SIG-M5 treated with dmso at 0.1 percent for 504 hours (cell line): Measurements from ENCODE around the gene STIM2.

Experiments
- DNase-seq: peaks from one replicate; lab custom pipeline; 2025; ENCODE audit not compliant: unreplicated experiment; lab: John Stamatoyannopoulos, UW

The STIM2 gene

DNA sequence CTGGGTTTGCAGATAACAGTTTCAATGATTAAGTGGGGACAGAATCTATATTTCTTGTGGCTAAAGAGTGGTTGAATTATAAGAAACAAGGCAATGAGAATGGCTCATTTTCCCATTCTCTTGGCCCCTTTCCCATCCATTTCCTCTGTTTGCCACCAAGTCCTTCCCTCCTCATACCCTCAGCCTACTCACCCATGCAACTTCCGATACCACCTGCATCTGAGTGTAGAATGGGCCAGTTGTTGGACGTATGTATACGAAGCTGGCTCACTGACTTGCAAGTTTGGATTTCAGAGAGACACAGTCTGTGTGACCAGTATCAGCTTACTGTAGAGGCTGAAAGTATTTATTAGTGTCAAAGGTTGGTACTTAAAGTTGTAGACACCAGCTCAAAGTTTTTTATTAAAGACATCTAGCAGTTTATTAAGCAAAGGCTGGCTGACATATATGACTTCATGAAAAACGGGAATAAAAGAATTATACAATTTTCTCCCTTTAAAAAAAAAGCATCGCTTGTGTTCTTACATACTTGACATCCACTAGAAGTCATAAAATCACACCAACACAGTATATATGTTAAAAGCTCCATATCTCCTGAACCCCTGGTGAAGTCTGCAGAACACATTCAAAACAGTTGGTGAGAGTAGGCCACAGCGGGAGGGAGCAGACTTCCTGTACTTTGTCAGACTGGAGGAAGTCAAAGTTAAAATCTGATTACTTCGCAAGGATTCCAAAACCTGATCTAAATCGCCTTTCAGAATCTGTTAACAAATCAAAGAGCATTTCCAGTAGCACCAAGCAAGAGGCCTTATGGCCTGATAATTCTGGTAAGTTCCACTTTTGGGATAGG is 22.4 kb upstream of the STIM2 start:
- no peak for DNase-seq

DNA sequence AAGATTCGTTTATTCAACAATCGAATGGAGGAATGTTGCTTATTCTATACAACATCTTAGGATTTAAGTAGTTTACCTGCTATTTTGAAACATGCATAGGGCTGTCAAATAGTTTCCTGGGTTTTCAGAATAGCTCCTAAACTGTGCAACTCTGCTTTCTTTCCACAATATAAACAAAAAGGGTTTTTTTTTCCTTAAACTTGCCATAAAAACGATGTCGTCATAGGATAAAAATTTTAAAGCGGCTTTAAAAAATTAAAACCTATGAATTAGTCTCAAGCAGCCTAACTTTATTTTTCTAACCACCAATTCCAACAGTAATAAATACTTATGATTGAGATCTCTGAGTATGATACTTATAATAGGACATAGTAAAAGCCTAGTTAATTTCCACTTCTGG is 21.6 kb upstream of the STIM2 start:
- no peak for DNase-seq

DNA sequence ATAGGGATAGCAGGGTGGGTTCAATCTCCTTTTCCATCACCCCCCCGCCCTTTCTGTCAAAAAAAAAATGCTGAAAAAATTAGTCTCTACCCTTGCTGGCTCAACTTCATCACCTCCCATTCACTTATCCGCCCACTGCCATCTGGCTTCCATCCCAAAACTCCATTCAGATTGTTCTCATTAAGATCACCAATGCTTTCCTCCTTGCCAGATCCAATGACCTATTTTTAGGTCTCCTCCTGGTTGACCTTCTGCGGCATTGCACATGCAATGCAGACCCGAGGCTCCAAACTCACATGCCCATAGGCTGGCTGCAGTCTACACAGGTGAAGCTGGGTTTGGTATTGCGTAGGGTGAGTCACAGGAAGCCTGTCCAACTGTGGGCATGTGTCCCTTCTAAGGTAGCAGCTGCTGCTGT is 21.1 kb upstream of the STIM2 start:
- no peak for DNase-seq

DNA sequence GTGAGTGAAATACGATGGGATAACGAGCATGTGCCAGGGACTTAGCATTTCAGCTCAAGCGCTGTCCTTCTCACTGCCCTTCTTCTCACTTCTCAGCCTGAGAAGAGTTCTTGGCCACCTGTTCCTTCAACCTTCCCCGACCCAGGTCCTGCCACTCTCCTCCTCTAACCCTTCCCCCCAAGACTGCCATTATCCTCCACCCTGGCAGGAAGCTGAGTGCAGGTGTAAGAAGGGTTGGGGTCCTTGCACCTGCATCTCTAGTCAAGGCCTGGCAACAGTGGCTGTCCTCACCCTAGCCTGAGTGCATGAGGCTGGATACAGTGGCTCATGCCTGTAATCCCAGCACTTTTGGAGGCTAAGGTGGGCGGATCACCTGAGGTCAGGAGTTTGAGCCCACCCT is 19.9 kb upstream of the STIM2 start:
- DNase-seq: no peak

DNA sequence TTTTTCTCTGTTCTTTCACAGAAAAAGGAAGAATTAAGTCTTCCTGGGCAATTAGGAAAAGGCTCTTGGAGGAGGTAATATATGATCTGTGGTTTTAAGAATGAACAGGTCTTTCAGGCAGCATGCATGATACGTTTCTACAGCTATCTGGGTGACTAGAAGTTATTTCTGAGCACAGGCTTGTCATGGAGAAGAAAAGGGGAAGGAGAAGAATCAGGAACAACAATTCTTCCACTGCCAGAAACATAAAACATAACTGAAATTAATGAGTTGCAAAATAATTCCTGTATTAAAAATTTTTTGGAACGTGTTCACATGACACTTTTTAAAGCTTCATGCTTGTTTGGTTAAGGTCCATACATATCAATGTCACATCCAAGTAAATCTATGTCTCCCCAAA is 17.7 kb upstream of the STIM2 start:
- DNase-seq: peak; percentile 43

DNA sequence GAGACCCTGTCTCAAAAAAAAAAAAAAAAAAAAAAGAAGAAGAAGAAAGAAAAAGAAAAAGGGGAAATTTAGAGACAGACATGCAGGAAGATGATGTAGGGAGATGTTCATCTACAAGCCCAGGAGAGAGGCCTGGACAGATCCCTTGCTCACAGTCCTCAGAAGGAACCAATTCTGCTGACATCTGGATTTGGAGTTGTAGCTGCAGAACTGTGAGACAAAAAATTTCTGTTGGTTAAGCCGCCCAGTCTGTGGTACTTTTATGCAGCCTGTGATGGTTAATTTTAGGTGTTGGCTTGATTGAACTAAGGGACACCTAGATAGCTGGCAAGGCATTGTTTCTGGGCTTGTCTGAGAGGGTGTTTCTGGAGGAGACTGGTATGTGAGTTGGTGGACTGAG is 10.1 kb upstream of the STIM2 start:
- DNase-seq: no peak

DNA sequence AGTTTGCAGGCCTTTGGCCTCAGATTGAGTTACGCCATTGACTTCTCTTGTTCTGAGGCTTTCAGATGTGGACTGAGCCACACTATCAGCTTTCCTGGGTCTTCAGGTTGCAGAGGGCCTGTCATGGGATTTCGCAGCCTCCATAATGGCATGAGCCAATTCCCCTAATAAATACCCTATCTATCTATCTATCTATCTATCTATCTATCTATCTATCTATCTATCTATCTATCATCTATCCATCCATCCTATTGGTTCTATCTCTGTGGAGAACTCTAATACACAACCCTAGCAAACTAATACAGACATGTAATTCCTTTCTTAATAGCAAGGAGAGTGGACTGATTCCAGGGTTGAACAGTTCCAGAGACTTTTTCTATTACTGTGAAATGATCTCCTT is 9.5 kb upstream of the STIM2 start:
- no peak for DNase-seq

GRCh38 chr4:26854701-26855100 is 5.9 kb upstream of the STIM2 start:
- DNase-seq: no peak

GRCh38 chr4:26856906-26857277 is 3.7 kb upstream of the STIM2 start:
- no peak for DNase-seq

DNA sequence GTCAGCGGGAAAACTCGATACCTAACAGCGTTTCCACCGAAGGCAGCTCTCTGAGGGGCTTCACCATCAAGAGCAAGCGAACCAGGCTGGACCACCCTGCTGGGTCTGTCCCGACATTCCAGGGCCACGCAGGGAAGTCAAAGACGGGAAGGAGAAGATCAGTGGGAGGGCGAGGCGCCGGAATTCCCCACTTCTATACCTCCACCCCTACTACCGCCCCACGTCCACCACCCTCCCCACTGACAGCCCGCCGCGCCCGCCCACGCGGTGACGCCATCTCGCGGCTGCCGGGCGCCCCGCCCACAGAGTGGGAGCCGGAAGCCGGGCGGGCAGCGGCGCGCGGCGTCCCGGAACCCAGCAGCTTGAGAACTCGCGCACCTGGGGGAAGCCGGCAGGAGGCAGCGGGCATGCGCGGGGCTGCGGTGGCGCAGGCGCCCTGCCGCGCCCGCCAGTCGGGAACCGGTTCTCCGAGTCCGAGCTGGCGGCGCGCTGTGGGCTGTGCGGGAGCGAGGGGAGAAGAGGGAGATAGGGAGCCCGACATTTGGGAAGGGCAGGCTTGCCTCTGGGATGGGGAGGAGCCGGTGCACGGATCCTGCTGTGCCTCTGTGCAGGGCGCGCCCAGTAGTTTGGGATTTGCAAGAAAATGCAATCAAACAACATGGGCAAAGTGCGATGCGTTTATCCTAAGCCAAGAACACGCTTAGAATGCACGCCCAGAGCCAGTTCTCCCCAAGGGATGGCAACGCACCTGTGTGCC is 3.2 kb upstream of the STIM2 start:
- DNase-seq: peak; percentile 81

DNA sequence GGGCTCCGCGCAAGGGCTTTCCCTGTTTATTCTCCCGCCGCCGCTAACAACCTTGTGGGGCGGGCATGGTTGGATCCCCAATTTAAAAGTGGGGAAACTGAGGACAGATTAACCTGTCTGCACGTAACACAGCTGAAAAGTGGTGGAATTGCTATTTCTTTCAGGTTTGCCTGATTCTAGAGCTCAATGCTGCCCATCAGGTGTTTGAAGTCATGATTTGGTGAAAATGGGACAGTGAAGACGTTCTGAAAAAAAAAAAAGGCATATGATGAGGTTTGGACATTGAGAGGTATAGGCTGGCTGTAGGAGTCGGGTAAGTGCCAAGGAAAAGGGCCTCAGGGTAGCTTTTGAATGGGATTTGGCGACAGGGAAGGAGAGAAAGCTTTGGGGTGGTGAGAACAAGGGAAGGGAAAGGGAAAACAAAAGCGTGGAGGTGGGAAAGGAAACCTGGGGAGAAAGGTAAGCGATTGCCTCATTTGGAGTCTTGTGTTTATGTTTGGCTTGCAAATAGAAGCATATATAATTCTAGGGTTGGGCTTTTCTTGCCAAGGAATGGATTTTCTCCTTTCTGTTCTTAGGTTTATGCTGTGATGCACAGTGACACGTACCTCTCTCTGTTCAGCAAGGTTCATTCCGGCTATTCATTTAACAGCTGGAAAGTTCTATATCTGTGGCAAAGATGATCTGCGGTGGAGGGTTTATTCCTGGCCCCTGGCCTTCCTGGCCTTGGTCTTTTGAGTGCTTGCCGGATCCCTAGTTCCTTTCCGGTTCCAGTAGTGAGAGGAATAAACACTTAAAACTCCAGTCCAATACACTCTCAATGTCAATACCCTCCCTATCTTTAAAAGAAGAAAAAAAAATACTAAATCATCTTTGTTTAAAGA is 2.4 kb upstream of the STIM2 start:
- no peak for DNase-seq

- DNase-seq: no peak
Observed at GRCh38 chr4:26858947-26859401, 1.7 kb upstream of the STIM2 start.

GRCh38 chr4:26859762-26860156 is 882 bp upstream of the STIM2 start:
- no peak for DNase-seq

DNA sequence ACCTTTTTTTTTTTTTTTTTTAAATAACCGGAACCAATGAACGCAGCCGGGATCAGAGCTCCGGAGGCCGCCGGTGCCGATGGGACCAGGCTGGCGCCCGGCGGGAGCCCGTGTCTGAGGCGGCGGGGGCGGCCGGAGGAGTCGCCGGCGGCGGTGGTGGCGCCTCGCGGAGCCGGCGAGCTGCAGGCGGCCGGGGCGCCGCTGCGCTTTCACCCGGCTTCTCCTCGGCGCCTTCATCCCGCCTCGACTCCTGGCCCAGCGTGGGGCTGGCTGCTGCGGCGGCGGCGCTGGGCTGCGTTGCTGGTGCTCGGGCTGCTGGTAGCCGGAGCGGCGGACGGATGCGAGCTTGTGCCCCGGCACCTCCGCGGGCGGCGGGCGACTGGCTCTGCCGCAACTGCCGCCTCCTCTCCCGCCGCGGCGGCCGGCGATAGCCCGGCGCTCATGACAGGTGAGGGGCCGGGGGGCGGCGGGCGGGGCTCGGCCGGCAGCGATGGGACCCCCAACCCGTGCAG is 337 bp downstream of the STIM2 start:
- DNase-seq: peak; percentile 44

- peak; percentile 58 for DNase-seq
Observed at GRCh38 chr4:26861434-26862186, 969 bp downstream of the STIM2 start.

DNA sequence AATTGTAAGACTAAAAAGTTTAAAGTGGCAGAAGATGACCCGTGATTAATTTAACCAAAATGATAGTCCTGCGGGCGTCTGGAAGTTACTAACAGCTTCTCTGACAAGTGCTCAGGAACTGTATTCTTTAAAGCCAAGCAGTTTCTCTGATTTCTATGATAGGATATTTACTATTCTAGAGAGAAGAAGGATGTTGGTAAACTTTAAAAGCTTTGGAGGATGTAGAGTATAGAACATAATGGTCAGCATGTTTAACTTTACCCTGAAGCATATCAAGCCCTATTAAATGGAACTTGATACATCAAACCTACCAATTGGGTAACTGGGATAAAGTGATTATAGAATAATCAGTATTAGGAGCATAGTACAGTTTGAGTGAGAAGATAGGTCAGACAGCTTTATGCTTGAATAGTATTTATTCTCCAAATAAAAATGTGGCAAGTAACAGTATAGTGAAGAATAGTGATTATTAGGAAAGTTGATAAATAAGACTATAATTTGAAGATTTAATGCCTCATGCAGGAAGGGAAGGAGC is 1.8 kb downstream of the STIM2 start:
- no peak for DNase-seq

DNA sequence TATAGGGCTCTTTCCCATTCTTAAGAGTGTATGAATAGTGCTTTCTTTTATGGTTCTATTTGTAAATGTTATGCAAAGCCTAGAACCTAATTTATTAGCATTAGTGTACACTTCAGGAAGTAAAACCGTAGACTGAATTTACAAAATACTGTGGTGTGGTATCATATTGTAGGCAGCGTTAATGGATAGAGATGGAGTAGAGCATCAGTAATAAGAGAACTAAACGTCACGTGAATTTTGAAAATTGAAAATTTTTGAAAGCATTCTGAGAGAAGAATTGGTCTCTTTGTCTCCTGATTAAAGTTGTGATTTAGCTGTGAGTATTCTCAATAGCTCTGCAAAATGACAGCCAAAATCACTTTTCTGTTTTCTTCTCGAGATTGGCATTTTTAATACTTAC is 2.9 kb downstream of the STIM2 start:
- no peak for DNase-seq

- peak; percentile 26 for DNase-seq
Observed at GRCh38 chr4:26864899-26865298, 4.3 kb downstream of the STIM2 start.

GRCh38 chr4:26866203-26866602 is 5.6 kb downstream of the STIM2 start:
- no peak for DNase-seq

DNA sequence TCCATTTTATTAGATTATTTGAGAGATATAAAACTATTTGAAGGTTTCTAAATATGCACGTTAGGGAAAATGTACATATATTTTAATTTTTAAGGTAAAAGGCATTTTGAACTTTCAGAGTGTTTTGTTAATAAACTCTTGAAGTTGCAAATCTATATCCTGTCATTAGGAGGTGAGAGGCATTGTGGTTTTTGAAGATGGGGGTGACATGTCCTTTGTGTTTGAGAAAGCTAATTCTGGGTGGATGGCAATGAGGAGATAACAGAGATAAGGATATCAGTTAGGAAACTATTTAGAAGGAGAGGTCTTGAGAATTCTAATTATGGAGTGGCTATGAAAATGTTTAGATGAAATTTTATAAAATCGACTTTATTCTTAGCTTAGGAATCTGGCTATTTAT is 6.1 kb downstream of the STIM2 start:
- DNase-seq: no peak
